Measurements from ENCODE around the gene SEC23B. TPM values are rescaled to one million over a fixed set of nuclear protein-coding genes. Genes with fewer than 3 reads are reported as not detected.
A peak's percentile ranks its signal among the peaks of the same experiment; 100 is the strongest.

The SEC23B gene
- total and polyA plus RNA-seq, 2 of the 13 experiments (the other 11 are each of a cell fraction or from before 2014, with no cell fraction given), result 114 to 120 TPM

GRCh38 chr20:18527836-18528235 is 20.1 kb downstream of the SEC23B start (continued):
- TF ChIP-seq ZBTB43 (CRISPR knock-in tag; conservative IDR thresholded peaks at IDR 0.05), result no peak
- TF ChIP-seq PRMT3 (CRISPR knock-in tag; IDR thresholded peaks at IDR 0.05; ENCODE audit: borderline replicate concordance, low read depth), result no peak
- TF ChIP-seq ZNF746 (CRISPR knock-in tag; IDR thresholded peaks at IDR 0.05), result no peak

- H3K9ac ChIP-seq (ENCODE audit: insufficient read depth, low read depth, low read length), result no peak overlapping the region
- H3K4me3 ChIP-seq (replicated peaks in 1 of 3; ENCODE audit: insufficient read depth in 1 of 3, low read depth in 2 of 3, low read length in 3 of 3), result no peak overlapping the region
- DNase-seq (ENCODE audit: low spot score), result no peak
- no peak overlapping the region for H3K4me2 ChIP-seq (ENCODE audit: low read depth, low read length)
- no TSS peak for BruUV-seq (replicated peaks)
- H4K20me1 ChIP-seq (ENCODE audit: insufficient read depth, low read length), result no peaks in the 10 kb centered on the region
- H3K27me3 ChIP-seq (ENCODE audit: control insufficient read depth in 1 of 2, insufficient read depth in 2 of 2, low read length in 2 of 2), result no peaks in the 10 kb centered on the region
- POLR2A ChIA-PET, result interaction anchor here (1.2 to 1.7 kb wide), 2 partner anchors 22 to 62 kb away, joined by 3 to 7 read pairs; partner anchors contain the start of genes DZANK1, POLR3F and SEC23B
- in situ Hi-C loops (cut with HindIII; ENCODE audit: extremely low pct_ligation_motif_present, low pct_unique_long_range_greater_than_20kb) (no loop called here), intact Hi-C loops (cut with micrococcal nuclease; ENCODE audit: unreplicated experiment) (no loop called here)
- no peak for ATAC-seq
- no peaks in the 10 kb centered on the region for H3K9me3 ChIP-seq (ENCODE audit: low read length)
- peaks cover 60 to 94% of the 10 kb centered on the region in 2 experiments for H3K36me3 ChIP-seq (replicated peaks in 1 of 2; ENCODE audit: control insufficient read depth in 1 of 2, insufficient read depth in 2 of 2, low read length in 2 of 2)
- peak; percentile 4 for FAIRE-seq
- H2AFZ ChIP-seq (ENCODE audit: low read length), result no peak overlapping the region
- CTCF ChIA-PET (ENCODE audit: low intra/inter-chr PET ratio, low total read pairs), result no interaction called here
- no peaks in the 10 kb centered on the region for H3K79me2 ChIP-seq (ENCODE audit: insufficient read depth, low read length)
- H3K4me1 ChIP-seq (ENCODE audit: insufficient read depth, low read length), result peaks cover 14% of the 10 kb centered on the region
- no peak overlapping the region for H3K27ac ChIP-seq (ENCODE audit: extremely low read length, insufficient read depth, low read length)
- TF ChIP-seq JUND (CRISPR knock-in tag; IDR thresholded peaks at IDR 0.05), result no peak
- TF ChIP-seq NFE2L1 (CRISPR knock-in tag; IDR thresholded peaks at IDR 0.05; ENCODE audit: borderline replicate concordance), result no peak
- no peak for TF ChIP-seq CAMTA2 (CRISPR knock-in tag; IDR thresholded peaks at IDR 0.05; ENCODE audit: borderline replicate concordance)
- TF ChIP-seq RCOR2 (CRISPR knock-in tag; IDR thresholded peaks at IDR 0.05), result no peak
- TF ChIP-seq ZNF331 (CRISPR knock-in tag; IDR thresholded peaks at IDR 0.05), result no peak
- no peak for TF ChIP-seq ZNF260 (CRISPR knock-in tag; IDR thresholded peaks at IDR 0.05; ENCODE audit: borderline replicate concordance, low read depth)
- TF ChIP-seq ZNF207 (IDR thresholded peaks at IDR 0.05; ENCODE audit: borderline replicate concordance), result no peak
- no peak for TF ChIP-seq BHLHE40 (IDR thresholded peaks at IDR 0.05; ENCODE audit: low read length)
- no peak for TF ChIP-seq ZSCAN30 (CRISPR knock-in tag; IDR thresholded peaks at IDR 0.05)
- no peak for TF ChIP-seq RFX5 (IDR thresholded peaks at IDR 0.05; ENCODE audit: low read depth, low read length)
- TF ChIP-seq, protein P1, sequence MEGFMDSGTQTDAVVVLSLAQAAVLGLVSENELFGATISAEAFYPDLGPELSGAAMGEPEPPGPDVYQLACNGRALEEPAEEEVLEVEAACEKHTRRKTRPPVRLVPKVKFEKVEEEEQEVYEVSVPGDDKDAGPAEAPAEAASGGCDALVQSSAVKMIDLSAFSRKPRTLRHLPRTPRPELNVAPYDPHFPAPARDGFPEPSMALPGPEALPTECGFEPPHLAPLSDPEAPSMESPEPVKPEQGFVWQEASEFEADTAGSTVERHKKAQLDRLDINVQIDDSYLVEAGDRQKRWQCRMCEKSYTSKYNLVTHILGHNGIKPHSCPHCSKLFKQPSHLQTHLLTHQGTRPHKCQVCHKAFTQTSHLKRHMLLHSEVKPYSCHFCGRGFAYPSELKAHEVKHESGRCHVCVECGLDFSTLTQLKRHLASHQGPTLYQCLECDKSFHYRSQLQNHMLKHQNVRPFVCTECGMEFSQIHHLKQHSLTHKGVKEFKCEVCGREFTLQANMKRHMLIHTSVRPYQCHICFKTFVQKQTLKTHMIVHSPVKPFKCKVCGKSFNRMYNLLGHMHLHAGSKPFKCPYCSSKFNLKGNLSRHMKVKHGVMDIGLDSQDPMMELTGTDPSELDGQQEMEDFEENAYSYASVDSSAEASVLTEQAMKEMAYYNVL (CRISPR knock-in tag; IDR thresholded peaks at IDR 0.05; ENCODE audit: borderline replicate concordance), result no peak
- TF ChIP-seq ZNF30 (CRISPR knock-in tag; IDR thresholded peaks at IDR 0.05), result no peak
- TF ChIP-seq, protein P2, sequence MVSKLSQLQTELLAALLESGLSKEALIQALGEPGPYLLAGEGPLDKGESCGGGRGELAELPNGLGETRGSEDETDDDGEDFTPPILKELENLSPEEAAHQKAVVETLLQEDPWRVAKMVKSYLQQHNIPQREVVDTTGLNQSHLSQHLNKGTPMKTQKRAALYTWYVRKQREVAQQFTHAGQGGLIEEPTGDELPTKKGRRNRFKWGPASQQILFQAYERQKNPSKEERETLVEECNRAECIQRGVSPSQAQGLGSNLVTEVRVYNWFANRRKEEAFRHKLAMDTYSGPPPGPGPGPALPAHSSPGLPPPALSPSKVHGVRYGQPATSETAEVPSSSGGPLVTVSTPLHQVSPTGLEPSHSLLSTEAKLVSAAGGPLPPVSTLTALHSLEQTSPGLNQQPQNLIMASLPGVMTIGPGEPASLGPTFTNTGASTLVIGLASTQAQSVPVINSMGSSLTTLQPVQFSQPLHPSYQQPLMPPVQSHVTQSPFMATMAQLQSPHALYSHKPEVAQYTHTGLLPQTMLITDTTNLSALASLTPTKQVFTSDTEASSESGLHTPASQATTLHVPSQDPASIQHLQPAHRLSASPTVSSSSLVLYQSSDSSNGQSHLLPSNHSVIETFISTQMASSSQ (IDR thresholded peaks at IDR 0.05; ENCODE audit: low read depth), result no peak
- TF ChIP-seq, protein P2 (CRISPR knock-in tag; IDR thresholded peaks at IDR 0.05; ENCODE audit: borderline replicate concordance), result no peak
- no peak for TF ChIP-seq RBFOX2 (IDR thresholded peaks at IDR 0.05; ENCODE audit: low read depth, low read length)
Observed at GRCh38 chr20:18529041-18529440, 21.3 kb downstream of the SEC23B start.
